NCI-H82 treated with DMSO at 0.1 percent for 48 hours (cell line): Measurements from ENCODE around the gene SEC24C.
"Not testable (repeated sequence)": the region's sequence is repeated elsewhere in the genome, so short reads cannot be mapped to it uniquely, and the experiment has no call there.

Experiments used
- DNase-seq: peaks from one replicate; lab custom pipeline; 2025; ENCODE audit not compliant: unreplicated experiment; lab: John Stamatoyannopoulos, UW

The SEC24C gene, protein sequence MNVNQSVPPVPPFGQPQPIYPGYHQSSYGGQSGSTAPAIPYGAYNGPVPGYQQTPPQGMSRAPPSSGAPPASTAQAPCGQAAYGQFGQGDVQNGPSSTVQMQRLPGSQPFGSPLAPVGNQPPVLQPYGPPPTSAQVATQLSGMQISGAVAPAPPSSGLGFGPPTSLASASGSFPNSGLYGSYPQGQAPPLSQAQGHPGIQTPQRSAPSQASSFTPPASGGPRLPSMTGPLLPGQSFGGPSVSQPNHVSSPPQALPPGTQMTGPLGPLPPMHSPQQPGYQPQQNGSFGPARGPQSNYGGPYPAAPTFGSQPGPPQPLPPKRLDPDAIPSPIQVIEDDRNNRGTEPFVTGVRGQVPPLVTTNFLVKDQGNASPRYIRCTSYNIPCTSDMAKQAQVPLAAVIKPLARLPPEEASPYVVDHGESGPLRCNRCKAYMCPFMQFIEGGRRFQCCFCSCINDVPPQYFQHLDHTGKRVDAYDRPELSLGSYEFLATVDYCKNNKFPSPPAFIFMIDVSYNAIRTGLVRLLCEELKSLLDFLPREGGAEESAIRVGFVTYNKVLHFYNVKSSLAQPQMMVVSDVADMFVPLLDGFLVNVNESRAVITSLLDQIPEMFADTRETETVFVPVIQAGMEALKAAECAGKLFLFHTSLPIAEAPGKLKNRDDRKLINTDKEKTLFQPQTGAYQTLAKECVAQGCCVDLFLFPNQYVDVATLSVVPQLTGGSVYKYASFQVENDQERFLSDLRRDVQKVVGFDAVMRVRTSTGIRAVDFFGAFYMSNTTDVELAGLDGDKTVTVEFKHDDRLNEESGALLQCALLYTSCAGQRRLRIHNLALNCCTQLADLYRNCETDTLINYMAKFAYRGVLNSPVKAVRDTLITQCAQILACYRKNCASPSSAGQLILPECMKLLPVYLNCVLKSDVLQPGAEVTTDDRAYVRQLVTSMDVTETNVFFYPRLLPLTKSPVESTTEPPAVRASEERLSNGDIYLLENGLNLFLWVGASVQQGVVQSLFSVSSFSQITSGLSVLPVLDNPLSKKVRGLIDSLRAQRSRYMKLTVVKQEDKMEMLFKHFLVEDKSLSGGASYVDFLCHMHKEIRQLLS

GRCh38 chr10:73743905-73744663 lies at the start of gene SEC24C:
SEC24C (plus strand) TSS chr10:73744372; CDS start chr10:73746833, 2,461 bp downstream.
- DNase-seq = peak; percentile 81

DNA sequence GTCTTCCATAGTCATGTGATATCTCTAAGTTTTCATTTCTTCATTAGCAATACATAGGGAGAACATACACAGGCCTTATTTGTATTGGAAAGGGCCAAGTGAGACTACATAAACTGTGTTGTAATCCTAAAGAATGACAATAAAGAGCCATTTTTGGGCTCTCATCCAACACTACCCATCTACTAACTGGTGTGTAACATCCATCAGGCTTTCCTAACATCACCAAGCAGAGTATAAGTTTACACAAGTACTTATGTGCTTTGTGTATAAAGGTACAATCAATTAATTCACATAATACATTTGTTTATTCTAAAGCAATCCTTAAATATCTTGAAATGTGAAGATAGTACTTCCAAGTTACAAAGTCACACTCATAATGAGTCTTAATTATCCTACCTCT lies 48.9 kb upstream of the SEC24C start:
- DNase-seq = not testable (repeated sequence)

DNA sequence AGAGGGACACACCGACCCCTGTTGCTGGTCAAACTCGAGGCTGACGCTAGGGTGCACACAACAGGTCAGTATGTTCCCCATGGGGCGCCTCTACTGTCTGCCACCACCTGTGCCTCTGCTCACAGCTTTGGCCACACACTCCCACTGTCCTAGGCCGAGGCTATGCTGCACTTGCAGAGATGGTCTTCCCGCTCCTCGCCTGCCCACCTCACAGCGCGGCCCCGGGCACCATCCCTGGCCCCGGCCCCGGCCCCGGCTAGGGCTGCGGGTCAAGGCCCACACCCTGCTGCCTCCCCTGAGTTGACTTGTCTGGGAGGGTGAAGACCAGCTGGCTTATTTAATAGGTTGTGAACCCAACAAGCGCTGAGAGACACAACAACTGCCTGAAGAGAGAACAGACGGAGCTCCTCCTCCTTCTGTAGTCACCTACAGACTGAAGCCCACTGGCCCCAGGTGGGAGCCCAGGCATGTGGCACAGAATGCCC lies 46.5 kb upstream of the SEC24C start, which contains the start of gene AGAP5:
AGAP5 (minus strand) TSS at position 435 of the 485 bp plus-strand sequence; CDS start at position 81, 354 bp downstream.
- DNase-seq = not testable (repeated sequence)

DNA sequence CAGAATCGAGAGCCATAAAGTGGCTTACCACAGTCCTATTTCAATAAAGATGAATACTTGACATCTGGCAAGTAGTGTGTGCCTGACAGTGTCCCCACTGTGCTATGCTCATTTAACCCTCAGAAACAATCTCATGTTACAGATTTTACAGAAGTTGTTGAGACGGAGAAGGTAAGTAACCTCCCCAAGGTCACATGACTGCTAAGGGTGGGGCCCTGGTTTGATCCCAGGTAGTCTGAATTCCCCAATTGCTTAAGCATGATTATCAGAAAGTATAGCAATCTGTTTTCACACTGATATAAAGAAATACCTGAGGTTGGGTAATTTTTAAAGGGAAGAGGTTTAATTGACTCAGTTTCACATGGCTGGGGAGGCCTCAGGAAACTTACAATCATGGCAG lies 45.4 kb upstream of the SEC24C start:
- DNase-seq = not testable (repeated sequence)

DNA sequence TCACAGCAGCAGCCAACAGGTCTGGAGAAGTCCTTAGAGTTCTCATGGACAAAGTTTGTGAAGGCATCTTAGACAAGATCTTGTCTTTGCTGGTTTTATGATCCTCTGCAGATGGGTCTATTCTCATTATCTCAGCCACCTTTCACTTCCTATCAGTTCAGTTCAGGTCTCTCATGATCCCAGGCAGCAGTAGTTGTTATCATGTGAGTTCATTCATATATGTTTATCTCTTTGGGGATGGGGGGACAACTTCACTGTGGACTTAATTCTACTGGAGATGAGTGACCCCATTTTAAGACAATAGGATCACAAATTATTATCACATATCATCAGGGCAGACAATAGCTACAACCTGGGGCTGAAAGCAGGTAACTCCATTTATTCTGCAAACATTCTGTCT lies 40.2 kb upstream of the SEC24C start:
- not testable (repeated sequence) for DNase-seq

GRCh38 chr10:73705506-73706072 lies 38.6 kb upstream of the SEC24C start:
- DNase-seq = not testable (repeated sequence)

GRCh38 chr10:73706488-73706887 lies 37.7 kb upstream of the SEC24C start:
- DNase-seq = not testable (repeated sequence)

DNA sequence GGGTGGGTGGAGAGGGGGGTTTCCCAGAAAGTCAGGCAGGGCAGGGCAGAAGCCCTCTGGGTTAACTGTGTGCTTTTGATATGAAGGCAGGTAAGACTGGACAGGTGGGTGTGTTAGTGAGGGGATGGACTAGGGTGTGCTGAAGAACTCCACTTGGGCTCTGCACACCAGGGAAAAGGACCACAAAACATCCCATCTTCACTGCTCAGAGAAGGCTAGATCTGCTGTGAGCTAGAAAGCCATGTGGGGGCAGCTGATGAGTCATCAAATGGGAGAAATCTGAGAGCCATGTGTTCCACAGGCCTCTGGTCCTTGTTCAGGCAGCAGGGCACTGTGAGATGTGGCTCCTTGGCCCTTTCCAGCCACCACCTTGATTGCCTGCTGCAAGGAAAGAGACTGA lies 36.5 kb upstream of the SEC24C start:
- DNase-seq = not testable (repeated sequence)

DNA sequence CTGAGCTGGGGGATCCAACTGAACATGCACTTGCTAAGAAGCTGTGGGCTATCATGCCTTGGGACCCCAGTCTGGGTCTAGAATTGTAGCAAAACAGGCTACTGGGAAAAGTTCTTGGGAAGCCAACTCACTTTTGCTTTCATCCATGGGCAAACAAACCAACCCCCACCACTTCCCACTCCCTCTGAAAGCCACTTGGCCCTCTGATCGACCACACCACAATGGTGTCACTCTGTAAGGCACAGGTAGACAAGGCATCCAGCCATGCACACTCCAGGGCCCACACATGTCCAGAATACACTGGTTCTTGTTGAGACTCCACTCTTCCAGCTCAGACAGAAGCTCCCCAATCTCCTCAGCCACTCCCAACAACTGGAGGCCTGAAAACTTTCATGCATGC lies 36.0 kb upstream of the SEC24C start:
- DNase-seq = not testable (repeated sequence)

- DNase-seq = not testable (repeated sequence)
Measured at GRCh38 chr10:73711683-73712082, 32.5 kb upstream of the SEC24C start.

GRCh38 chr10:73713912-73714311 lies 30.3 kb upstream of the SEC24C start:
- not testable (repeated sequence) for DNase-seq

- DNase-seq = not testable (repeated sequence)
Measured at GRCh38 chr10:73714483-73714882, 29.7 kb upstream of the SEC24C start.

GRCh38 chr10:73715179-73716156 lies 28.7 kb upstream of the SEC24C start:
- not testable (repeated sequence) for DNase-seq

DNA sequence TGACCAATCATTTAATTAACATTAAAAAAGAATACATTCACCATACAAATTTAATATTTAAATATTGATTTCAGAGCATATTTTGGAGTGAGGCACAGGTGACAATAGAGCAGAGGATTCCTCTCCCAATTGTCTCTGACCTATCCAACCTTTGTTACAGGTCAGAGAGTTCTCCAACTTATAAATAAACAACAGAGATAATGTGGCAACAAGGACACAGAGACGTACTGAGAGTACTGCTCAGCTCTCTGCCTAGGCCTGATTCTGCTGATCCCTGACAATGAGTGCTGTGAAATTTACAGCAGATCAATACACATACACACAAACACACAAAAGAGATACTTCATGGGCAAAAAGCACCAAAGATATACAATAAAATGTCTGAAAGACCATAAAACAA lies 27.9 kb upstream of the SEC24C start:
- no peak for DNase-seq

GRCh38 chr10:73717556-73717955 lies 26.6 kb upstream of the SEC24C start:
- DNase-seq = no peak

- not testable (repeated sequence) for DNase-seq
Measured at GRCh38 chr10:73720561-73720960, 23.6 kb upstream of the SEC24C start.

DNA sequence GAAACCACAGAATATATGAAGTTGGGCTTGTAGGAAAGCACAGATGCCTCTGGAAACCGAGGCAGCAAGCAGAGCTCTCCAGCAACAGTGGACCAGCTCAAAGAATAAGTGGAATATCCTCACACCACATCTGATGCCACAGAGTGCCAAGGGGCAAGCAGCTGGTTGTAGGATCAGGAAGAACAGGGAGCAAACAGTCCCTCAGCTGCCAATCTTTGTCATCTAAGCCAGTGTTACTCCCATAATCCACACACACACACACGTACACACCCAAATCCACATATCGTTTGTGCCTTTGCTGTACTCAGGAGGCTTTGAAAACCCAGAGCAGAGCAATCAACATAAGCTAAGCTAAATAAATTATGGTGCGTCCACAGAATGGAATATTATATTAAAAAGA lies 20.7 kb upstream of the SEC24C start:
- no peak for DNase-seq

GRCh38 chr10:73729781-73730152 lies 14.4 kb upstream of the SEC24C start:
- DNase-seq = not testable (repeated sequence)
